ENCODE data around the gene SYT2. TPM values are rescaled to one million over a fixed set of nuclear protein-coding genes. Genes with fewer than 3 reads are reported as not detected.

Gene SYT2
- total RNA-seq, 6 donors from 2014 or later = 0.14 TPM; not detected in 5

- H3K4me1 ChIP-seq = peaks cover 6 to 26% (median 13%) of the 10 kb centered on the region in 4 donors
- H3K4me3 ChIP-seq = no peak overlapping the region
- H3K36me3 ChIP-seq = peaks cover 0 to 3% (median 0%) of the 10 kb centered on the region in 4 donors
- H3K27ac ChIP-seq = no peak overlapping the region
- no peaks in the 10 kb centered on the region for H3K27me3 ChIP-seq
- WGBS, 2 donors = 73 to 87% methylated on average over 3 to 4 of the region's 4 CpGs
- TF ChIP-seq, protein P1, sequence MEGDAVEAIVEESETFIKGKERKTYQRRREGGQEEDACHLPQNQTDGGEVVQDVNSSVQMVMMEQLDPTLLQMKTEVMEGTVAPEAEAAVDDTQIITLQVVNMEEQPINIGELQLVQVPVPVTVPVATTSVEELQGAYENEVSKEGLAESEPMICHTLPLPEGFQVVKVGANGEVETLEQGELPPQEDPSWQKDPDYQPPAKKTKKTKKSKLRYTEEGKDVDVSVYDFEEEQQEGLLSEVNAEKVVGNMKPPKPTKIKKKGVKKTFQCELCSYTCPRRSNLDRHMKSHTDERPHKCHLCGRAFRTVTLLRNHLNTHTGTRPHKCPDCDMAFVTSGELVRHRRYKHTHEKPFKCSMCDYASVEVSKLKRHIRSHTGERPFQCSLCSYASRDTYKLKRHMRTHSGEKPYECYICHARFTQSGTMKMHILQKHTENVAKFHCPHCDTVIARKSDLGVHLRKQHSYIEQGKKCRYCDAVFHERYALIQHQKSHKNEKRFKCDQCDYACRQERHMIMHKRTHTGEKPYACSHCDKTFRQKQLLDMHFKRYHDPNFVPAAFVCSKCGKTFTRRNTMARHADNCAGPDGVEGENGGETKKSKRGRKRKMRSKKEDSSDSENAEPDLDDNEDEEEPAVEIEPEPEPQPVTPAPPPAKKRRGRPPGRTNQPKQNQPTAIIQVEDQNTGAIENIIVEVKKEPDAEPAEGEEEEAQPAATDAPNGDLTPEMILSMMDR (IDR thresholded peaks at IDR 0.05) = no peak
- TF ChIP-seq POLR2AphosphoS5 (IDR thresholded peaks at IDR 0.05) = no peak
- TF ChIP-seq EP300 (IDR thresholded peaks at IDR 0.05) = no peak
- TF ChIP-seq POLR2A (IDR thresholded peaks at IDR 0.05) = no peak
- DNase-seq (no peak), ATAC-seq (ENCODE audit: low FRiP score in 2 of 2) (no peak)
- H3K9me3 ChIP-seq = no peaks in the 10 kb centered on the region
Measured at GRCh38 chr1:202593845-202594244, 116.4 kb downstream of the SYT2 start.

GRCh38 chr1:202592146-202592545, 118.1 kb downstream of the SYT2 start:
- TF ChIP-seq POLR2AphosphoS5 (IDR thresholded peaks at IDR 0.05) = no peak
- TF ChIP-seq, protein P1 (IDR thresholded peaks at IDR 0.05) = no peak
- no peak for TF ChIP-seq EP300 (IDR thresholded peaks at IDR 0.05)
- no peak for TF ChIP-seq POLR2A (IDR thresholded peaks at IDR 0.05)
- Histone ChIP-seq H3K36me3 (peaks cover 0 to 3% (median 0%) of the 10 kb centered on the region in 4 donors), H3K27me3 (no peaks in the 10 kb centered on the region), H3K9me3 (no peaks in the 10 kb centered on the region), H3K27ac (peak overlapping the region in 1 of 4 donors; percentile 30), H3K4me3 (no peak overlapping the region), H3K4me1 (peaks cover 13 to 32% (median 21%) of the 10 kb centered on the region in 4 donors)
- 91 to 92% methylated on average over 7 of the region's 7 CpGs for WGBS, 2 donors
- ATAC-seq (ENCODE audit: low FRiP score in 2 of 2) = no peak
- no peak for DNase-seq

GRCh38 chr1:202591515-202591914, 118.7 kb downstream of the SYT2 start:
- TF ChIP-seq, protein P1 (IDR thresholded peaks at IDR 0.05) = no peak
- no peak for TF ChIP-seq POLR2A (IDR thresholded peaks at IDR 0.05)
- no peak for TF ChIP-seq EP300 (IDR thresholded peaks at IDR 0.05)
- no peak for TF ChIP-seq POLR2AphosphoS5 (IDR thresholded peaks at IDR 0.05)
- H3K36me3 ChIP-seq = peaks cover 0 to 3% (median 0%) of the 10 kb centered on the region in 4 donors
- H3K27ac ChIP-seq = no peak overlapping the region
- no peak overlapping the region for H3K4me3 ChIP-seq
- H3K27me3 ChIP-seq = no peaks in the 10 kb centered on the region
- no peak for DNase-seq
- ATAC-seq (ENCODE audit: low FRiP score in 2 of 2) = no peak
- no peaks in the 10 kb centered on the region for H3K9me3 ChIP-seq
- WGBS, 2 donors = 95 to 96% methylated on average over 4 to 7 of the region's 7 CpGs
- peaks cover 16 to 35% (median 27%) of the 10 kb centered on the region in 4 donors for H3K4me1 ChIP-seq

- Histone ChIP-seq H3K4me3 (no peak overlapping the region), H3K27me3 (no peaks in the 10 kb centered on the region), H3K36me3 (peaks cover 0 to 3% (median 0%) of the 10 kb centered on the region in 4 donors), H3K27ac (no peak overlapping the region), H3K4me1 (peaks cover 22 to 40% (median 31%) of the 10 kb centered on the region in 4 donors), H3K9me3 (no peaks in the 10 kb centered on the region)
- no peak for TF ChIP-seq POLR2A (IDR thresholded peaks at IDR 0.05)
- no peak for TF ChIP-seq EP300 (IDR thresholded peaks at IDR 0.05)
- TF ChIP-seq POLR2AphosphoS5 (IDR thresholded peaks at IDR 0.05) = no peak
- TF ChIP-seq, protein P1 (IDR thresholded peaks at IDR 0.05) = no peak
- WGBS, 2 donors = 83 to 94% methylated on average over 4 to 5 of the region's 5 CpGs
- no peak for ATAC-seq (ENCODE audit: low FRiP score in 2 of 2)
- no peak for DNase-seq
Measured at GRCh38 chr1:202590975-202591411, 119.3 kb downstream of the SYT2 start.

GRCh38 chr1:202590126-202590525, 120.1 kb downstream of the SYT2 start:
- Histone ChIP-seq H3K27ac (peak overlapping the region; percentile 26 to 85 (median 55)), H3K4me1 (peaks cover 23 to 47% (median 34%) of the 10 kb centered on the region in 4 donors)
- 95 to 96% methylated on average over 3 to 4 of the region's 4 CpGs for WGBS, 2 donors

More at GRCh38 chr1:202590126-202590525, 120.1 kb downstream of the SYT2 start:
- no peak for TF ChIP-seq POLR2A (IDR thresholded peaks at IDR 0.05)
- no peak for TF ChIP-seq POLR2AphosphoS5 (IDR thresholded peaks at IDR 0.05)
- TF ChIP-seq EP300 (IDR thresholded peaks at IDR 0.05) = no peak
- TF ChIP-seq, protein P1 (IDR thresholded peaks at IDR 0.05) = no peak
- peaks cover 0 to 3% (median 0%) of the 10 kb centered on the region in 4 donors for H3K36me3 ChIP-seq
- H3K27me3 ChIP-seq = no peaks in the 10 kb centered on the region
- no peaks in the 10 kb centered on the region for H3K9me3 ChIP-seq
- DNase-seq = no peak
- no peak for ATAC-seq (ENCODE audit: low FRiP score in 2 of 2)
- H3K4me3 ChIP-seq = no peak overlapping the region
